HG02571 (cell line): ENCODE measurements around the gene PCMTD2.

Source experiments
- ATAC-seq: cut with Tn5 transposase; IDR thresholded peaks from one replicate; pipeline ENCODE4 v1.9.1; 2021; ENCODE audit warnings: mild to moderate bottlenecking, moderate library complexity; ENCODE audit not compliant: unreplicated experiment

The PCMTD2 gene

DNA sequence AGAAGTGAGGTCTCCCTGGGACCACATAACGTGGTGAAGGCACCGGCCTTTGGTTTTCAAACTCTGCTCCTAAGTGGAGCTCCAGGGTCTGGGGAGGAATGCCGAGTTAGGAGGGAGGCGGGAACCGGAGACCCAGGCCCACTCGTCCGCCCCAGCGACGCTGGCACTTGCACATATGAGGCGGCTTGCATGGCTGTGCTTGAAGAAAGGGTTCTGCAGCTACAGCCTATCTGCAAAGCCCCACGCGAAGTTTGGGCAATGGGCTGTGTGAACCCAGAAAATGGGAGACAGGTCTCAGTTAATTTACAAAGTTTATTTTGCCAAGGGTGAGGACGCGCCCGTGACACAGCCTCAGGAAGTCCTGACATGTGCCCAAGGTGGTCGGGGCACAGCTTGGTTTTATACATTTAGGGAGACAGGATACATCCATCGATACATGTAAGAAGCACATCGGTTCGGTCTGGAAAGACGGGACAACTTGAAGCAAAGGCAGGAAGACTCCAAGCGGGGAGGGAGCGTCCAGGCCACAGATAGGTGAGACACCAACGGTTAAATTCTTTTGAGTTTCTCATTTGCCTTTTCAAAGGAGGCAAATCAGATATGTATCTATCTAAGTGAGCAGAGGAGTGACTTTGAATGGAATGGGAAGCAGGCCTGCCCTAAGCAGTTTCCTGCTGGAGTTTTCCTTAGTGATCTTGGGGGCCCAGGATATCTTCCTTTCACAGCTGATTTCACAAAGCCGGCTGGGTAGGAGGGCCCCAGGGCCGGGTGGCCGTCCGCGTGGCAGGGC, 782 bp upstream of the PCMTD2 start:
- no peak for ATAC-seq

DNA sequence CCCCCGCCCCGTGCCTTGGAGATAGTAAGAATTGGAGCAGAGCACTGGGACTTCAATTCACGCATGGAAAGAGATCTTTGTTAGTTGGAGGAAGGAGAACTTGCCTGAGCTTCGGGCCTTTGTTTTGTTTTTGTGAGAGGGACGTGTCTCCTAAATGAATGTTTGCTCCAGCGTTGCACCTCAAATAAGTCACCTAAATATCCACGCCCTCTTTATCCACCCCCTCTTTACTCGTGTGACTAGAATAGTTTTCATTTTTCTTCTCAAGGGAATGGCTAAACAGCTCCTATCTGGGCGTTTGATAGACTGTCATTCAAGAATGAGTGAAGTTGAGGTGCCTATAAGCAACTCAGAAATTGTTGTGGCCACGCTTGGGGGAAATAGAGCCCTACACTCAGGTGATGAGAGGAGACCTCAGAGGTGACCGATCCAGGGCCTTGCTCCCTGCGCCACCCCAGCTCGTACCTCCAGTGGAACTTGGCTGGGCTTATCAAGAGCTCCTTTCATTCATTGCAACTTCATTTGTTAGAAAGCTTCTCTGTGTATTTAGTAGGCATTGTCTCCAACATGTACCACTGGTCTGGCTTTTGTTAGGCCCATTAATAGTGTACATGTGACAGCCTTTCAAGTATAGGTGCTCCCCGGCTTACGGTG, 861 bp downstream of the PCMTD2 start:
- ATAC-seq = no peak

DNA sequence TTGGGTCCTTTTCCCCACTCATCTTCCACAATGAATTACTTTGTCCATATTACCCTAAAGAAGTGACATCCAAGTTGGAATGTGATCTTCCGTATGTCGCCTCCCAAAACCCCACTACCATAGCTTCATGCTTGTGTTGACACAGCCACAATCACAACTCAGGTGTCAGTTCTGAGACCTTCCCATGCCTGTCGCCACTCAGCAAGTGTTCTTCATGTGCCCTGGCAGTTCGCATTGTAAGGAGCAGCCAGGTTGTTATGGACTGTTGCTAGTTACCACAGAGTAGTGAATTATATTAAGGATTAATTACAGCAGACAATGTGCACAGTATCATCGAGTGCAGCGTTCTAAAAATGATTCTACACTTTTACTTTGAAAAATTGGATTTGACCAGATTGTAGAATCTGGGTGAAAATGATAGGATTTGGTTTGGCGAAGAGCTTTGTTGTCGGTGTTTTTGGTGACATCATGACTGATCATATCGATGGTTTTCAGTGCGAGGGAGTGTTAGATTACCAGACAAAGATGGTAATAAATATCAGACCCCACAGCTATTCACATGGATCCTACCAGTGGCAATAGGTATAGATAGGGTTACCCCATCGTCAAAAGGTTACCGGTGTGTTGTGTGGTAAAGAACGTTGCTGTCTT, 1.7 kb downstream of the PCMTD2 start:
- no peak for ATAC-seq

DNA sequence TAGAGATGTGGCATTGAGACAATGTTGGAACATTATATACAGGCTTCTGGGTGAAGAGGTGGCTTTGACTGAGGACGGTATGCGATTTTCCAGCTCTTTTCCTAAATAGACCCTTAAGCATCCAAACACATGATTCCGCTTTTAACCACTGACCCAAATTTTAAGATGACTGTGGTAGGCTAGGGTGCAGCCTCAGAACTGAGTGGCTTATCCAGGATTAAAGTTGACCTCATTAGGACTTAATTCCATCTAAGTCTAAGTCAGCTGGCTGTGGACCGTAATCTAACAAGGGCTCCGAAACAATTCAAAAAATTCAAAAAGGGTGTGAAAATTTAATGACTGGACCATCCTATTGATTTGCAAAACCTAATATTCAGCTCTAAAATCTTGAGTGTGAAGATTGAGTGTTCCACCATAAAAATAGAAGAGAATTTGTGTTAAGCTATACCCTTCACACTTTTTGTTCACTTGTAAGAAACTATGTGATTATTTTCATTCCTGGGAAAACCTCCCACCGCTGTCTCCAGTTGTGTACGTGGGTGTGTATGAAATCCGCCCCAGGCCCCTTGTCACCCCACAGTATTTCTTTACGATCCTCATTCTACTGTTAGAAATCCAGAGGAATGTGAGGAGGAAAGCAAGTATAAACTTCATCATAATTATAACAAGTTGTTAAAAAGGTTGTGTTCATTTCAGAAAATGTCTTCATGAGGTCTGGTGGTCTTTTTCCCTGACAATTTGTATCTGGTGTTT, 2.7 kb downstream of the PCMTD2 start:
- no peak for ATAC-seq

DNA sequence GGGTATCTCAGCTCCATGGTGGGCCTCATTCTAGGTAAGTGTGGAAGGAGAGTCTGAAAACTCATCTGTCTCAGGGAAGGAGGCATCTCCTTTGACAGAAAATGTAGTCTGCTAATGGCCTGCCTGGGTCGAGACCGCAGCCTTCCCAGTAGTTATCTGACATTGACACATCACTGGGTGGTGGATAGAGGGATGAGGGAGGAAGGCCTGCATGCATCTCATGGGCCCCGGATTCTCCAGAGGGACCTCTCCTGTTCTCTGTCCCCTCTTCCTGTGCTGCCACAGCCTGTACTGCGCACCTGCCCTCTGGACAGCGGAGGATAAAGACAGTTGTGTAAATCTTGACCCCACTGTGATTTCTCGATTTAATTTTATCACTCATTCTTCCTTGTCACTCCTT, 4.7 kb downstream of the PCMTD2 start:
- no peak for ATAC-seq

DNA sequence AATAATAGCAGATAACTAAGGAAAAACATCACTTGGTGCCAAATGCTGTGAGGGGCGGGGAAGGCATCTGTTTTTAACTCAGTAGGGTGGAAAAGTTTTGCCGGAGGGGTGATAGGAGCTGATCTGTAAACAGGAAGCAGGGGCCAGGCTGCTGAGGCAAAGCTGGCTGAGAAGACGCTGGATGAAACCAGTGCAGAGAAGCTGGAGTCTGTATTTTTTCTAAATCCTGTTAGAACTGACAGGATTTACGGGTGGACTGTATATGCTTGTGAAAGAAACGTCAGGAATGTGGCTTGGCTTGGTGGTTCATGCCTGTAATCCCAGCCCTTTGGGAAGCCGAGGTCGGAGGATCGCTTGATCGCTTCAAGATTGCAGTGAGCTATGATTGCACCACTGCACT, 5.6 kb downstream of the PCMTD2 start:
- ATAC-seq = no peak

DNA sequence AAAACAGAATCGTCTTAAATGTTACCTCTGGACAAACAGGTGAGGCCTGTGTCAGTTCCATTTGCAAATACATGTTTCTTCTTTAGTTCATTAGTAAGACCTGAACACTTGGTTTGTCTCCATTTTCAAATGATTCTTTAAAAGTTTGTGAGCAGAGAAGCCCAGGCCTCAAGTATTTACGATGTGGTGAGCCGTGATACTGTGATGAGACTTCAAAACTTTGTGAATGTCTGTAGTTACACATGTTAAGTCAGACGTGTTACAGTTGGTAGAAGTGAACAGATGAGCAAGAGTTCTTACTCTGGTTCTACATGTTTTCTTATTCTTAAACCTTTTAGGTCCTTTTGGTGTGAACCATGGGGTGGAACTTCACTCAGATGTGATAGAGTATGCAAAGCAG, 8.5 kb downstream of the PCMTD2 start:
- no peak for ATAC-seq

DNA sequence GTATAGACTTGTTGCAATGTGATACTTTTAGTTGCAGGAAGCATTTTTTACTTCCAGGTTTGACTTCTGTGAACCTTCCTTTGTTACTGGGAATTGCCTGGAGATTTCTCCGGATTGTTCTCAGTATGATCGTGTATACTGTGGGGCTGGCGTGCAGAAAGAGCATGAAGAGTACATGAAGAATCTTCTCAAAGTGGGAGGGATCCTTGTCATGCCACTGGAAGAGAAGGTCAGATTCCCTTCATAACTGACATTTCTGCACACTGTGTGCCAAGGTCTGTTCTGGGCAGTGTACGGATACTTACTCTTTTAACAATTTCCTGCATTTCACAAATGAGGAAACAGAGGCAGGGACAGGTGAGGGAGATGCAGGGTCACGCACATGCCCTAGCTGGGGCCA, 9.7 kb downstream of the PCMTD2 start:
- no peak for ATAC-seq

DNA sequence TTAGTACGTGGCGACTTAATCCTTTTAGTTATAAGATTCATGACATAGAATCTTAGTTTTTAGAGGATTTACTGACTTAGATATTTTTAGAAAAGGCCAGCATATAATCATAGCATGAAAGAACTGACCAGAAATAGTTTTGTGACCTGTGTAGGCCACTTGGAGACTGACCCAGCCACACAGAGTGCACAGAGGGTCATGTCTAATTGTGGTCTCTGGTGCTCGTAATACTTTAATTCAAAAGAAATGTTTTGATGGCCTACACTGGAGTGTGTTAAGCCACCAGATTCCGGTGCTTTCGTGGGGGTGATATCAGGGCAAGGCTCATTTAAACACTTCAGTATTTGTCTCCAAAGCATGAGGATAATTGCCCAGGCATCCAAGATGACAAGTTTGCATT, 11.4 kb downstream of the PCMTD2 start:
- no peak for ATAC-seq

DNA sequence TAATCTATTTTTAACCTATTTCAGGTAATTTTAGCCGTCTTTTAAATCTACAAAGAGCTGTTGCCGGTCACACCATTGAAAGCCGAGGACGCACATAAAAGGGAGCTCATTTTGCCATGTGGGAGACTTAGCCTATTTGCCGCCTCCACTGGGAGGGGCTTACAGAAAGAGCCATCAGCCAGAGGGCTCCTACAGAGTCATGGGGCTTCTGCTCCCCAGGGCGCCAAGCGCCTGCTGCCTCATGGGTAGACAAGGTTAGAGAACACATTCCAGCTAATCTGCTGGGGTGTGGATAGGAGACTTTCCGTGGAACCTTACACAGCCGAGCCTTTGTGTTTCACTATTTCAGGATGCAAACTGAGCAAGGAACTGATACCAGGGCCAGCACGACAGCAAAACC, 12.6 kb downstream of the PCMTD2 start:
- no peak for ATAC-seq

DNA sequence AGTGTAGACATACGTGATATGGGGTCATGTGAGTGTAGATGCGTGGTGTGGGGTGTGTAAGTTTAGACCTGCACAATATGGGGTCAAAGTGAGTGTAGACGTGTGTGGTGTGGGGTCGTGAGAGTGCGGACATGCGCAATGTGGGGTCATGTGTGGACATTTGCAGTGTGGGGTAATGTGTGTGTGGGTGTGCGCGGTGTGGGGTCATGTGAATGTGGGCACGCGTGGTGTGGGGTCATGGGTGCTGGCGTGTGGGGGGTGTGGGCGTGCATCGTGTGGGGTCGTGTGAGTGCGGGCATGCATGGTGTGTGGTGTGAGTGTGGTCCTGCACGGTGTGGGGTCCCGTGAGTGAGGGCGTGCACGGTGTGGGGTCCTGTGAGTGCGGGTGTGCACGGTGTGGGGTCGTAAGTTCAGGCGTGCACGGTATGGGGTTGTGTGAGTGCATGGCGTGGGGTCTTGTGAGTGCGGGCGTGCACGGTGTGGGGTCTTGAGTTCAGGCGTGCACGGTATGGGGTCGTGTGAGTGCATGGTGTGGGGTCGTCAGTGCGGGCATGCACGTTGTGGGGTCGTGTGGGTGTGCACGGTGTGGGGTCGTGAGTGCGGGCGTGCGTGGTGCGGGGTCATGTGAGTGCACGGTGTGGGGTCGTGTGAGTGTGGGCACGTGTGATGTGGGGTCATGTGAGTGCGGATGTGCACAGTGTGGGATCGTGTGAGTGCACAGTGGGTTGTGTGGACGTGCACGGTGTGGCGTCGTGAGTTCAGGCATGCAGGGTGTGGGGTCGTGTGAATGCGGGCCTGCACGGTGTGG, 14.3 kb downstream of the PCMTD2 start:
- ATAC-seq = no peak

DNA sequence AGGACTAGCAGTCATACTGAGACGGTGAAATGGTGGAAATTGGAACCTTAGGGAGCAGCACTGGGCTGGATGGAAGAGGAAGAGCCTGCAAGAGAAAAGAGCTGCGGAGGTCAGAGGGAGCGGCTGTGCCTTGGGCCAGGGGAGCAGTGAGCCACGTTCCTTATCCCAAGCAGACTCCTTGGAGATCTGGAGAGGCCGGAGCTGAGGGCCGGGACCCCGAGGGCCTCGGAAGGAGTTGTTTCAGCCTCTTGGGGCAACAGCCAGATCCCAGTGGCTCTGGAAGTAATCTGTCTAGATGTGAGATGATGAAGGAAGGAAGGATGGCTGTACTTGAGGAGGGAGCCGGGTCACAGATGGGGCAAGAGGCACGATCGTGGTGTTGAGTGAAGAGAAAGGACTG, 16.1 kb downstream of the PCMTD2 start:
- ATAC-seq = no peak

DNA sequence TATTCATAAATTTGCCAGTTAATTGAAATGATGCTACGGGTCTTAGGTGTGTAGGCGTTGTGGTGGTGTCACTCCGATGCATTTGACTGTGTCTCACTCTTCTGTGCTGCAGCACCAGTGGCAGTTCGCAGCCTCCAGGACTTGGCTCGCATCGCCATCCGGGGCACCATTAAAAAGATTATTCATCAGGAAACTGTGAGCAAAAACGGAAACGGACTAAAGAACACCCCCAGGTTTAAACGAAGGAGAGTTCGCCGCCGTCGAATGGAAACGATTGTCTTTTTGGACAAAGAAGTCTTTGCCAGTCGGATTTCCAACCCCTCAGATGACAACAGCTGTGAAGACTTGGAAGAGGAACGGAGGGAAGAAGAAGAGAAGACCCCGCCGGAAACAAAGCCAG, 17.6 kb downstream of the PCMTD2 start:
- ATAC-seq = no peak

DNA sequence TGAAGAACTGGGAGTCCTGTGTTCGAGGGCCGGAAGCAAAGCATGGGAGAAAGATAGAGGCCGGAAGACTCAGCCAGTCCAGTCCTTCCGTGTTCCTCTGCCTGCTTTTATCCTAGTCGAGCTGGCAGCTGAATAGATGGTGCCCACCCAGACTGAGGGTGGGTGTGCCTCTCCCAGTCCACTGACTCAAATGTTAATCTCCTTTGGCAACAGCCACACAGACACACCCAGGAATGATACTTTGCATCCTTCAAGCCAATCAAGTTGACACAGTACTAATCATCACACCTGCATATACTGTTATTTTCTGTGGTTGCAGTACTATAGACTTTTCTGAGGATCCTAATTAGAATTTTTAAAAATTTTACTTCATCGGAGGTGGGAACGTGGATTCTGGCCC, 21.3 kb downstream of the PCMTD2 start:
- ATAC-seq = no peak

DNA sequence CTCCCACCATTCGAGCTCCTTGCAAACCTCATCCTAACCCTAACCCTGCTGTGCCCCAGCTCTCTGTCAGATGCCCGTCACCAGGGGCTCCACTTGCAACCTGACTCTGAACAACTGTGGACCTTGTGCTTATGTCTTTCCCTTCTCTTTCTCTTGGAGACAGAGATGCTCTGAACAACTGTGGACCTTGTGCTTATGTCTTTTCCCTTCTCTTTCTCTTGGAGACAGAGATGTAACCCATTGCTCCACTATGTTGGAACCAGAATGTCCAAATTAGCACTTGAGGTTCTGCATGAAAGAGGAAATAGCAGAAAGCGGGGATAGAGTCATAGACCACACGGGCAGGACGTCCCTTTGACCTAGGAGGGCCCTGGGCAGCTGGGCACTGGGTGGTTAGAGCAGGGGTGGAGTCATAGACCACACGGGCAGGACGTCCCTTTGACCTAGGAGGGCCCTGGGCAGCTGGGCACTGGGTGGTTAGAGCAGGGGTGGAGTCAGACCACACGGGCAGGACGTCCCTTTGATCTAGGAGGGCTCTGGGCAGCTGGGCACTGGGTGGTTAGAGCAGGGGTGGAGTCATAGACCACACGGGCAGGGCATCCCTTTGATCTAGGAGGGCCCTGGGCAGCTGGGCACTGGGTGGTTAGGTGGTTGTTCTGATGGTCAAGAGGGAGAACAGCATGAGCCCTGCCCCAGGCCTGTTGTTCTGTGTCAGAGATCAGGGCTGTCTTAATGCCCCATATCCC, 22.2 kb downstream of the PCMTD2 start:
- no peak for ATAC-seq

DNA sequence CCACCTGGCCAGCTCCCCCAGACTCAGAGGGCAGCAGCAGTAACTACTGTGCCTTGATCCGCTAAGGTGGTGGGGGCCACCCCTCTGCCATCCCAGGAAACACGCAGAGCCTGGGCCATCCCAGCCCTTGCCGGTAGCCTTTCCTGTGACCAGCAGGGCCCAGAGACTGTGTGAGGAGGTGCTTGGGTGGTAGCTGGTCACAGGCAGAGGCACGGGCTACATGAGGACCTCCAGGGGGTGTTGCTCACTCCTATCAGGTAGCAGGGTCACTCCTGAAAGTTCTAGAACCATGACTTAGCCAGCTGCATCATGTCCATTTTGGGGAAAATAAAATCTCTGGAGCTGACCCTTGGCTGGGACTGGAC, 22.8 kb downstream of the PCMTD2 start:
- no peak for ATAC-seq

DNA sequence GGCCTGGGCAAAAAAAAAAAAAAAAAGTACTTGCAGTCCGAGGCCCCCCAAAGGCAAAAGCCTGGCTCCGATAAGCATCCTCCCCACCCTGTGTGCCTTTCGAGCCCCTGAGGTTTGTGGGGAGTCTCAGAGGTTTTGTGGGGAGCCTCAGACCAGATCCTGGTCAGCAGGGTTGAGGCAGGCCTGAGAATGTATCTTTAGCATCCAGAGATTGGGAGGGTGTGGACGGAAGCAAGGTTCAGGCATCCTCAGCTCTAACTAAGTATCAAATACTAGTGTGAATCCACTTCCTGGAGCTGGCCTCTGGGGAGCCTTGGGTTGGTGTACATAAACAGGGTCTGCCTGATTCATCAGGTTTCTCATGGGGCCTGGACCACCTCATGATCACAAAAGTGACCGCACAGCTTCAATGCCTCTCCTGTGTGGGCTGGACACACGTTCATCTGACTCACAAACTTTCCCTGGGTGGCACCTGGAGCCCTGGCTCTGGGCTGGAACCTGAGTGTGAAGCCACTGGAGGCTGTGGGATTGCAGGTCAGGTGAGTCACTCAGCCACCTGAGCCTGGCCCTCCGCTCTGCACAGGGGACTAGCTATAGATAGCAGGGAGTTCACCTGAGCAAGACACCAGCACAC, 24.4 kb downstream of the PCMTD2 start:
- ATAC-seq = no peak

DNA sequence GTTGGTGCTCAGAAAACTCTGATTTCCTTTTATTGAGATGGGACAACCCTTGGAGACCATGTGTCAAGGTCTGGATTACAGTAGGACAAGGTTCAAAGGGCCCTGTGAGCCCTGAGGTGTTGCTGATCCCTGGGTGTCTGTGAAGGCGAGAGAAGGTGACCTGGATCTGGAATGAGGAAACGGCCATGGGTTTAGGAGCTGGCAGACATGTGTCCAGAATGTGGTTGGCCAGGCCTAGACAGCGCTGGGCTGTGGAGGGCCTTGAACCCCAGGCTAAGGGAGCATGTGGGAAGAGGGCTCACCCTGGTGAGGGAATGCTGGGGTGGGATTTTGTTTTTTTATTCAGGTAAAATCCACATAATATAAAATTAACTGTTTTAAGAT, 24.9 kb downstream of the PCMTD2 start:
- ATAC-seq = no peak

DNA sequence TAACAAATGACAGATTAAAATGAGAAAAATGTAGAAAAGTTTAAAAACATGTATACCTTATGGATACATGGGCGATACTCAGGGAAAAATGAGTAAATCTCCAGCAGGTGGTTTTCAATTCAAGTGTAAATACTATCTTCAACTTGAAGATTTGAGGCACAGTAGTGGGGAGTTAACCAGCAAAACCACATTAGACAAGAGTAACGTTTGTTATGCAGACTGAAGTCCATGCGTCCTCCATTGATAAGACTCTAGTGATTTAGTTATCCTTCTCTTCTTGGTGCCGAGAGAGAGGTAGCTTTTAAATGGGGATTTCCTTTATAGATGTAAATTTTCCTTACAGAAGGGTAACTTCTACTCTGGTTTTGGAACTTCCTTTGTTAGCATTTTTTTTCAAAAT, 28.1 kb downstream of the PCMTD2 start:
- no peak for ATAC-seq
